Parathyroid adenoma (tissue), 2 donors: ENCODE measurements around the gene CKAP2.

Source experiments
- H2AFZ ChIP-seq: fragments of 300-600 bp; sonication (generic); one replicate; pipeline ENCODE4 v1.7.0; 2017; ENCODE audit warnings: antibody characterized with exemption, mild to moderate bottlenecking
- H3K27ac ChIP-seq: fragments of 300-600 bp; sonication (generic); one replicate; pipeline ENCODE4 v1.7.0; 2017
- H3K27me3 ChIP-seq: fragments of 300-600 bp; sonication (generic); one replicate; pipeline ENCODE4 v1.7.0; 2017; ENCODE audit warnings: low read length; ENCODE audit not compliant: control insufficient read depth, insufficient read depth
- H3K36me3 ChIP-seq: fragments of 300-600 bp; sonication (generic); one replicate; pipeline ENCODE4 v1.7.0; 2017; ENCODE audit warnings: low read length; ENCODE audit not compliant: control insufficient read depth, insufficient read depth
- H3K4me1 ChIP-seq: fragments of 300-600 bp; sonication (generic); one replicate; pipeline ENCODE4 v1.7.0; 2017; ENCODE audit warnings: control low read depth
- H3K4me2 ChIP-seq: fragments of 300-600 bp; sonication (generic); one replicate; pipeline ENCODE4 v1.7.0; 2017; ENCODE audit warnings: low read length
- H3K4me3 ChIP-seq: fragments of 300-600 bp; sonication (generic); one replicate; pipeline ENCODE4 v1.7.0; 2017; ENCODE audit warnings: low read depth, low read length
- H3K79me2 ChIP-seq: fragments of 300-600 bp; sonication (generic); one replicate; pipeline ENCODE4 v1.7.0; 2017; ENCODE audit warnings: control low read depth
- H3K9ac ChIP-seq: fragments of 300-600 bp; sonication (generic); one replicate; pipeline ENCODE4 v1.7.0; 2017; ENCODE audit warnings: mild to moderate bottlenecking
- H3K9me3 ChIP-seq: fragments of 300-600 bp; sonication (generic); one replicate; pipeline ENCODE4 v1.7.0; 2017; ENCODE audit warnings: low read length; ENCODE audit not compliant: control insufficient read depth
- CTCF ChIP-seq: fragments of 300-600 bp; sonication (generic); IDR thresholded peaks from one replicate; pipeline ENCODE4 v1.7.0; 2017; ENCODE audit warnings: antibody characterized with exemption, mild to moderate bottlenecking
- donor health status: primary hyperparathyroidism.

The CKAP2 gene

DNA sequence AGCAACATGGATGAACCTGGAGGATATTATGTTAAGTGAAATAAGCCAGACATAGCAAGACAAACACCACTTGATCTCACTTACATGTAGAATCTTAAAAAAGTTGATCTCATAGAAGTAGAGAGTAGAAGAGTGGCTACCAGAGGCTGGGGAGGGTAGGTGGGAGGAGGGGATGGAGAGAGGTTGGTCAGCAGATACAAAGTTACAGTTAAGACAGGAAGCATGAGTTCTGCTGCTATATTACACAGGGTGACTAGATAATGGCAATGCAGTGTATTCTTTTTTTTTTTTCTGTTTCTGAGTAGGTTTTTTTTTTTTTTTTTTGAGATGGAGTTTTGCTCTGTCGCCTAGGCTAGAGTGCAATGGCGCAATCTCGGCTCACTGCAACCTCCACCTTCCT is 34.1 kb upstream of the CKAP2 start:
- no peak overlapping the region for H2AFZ ChIP-seq
- no peaks in the 10 kb centered on the region for H3K9me3 ChIP-seq
- no peak for TF ChIP-seq CTCF
- H3K27me3 ChIP-seq, result no peaks in the 10 kb centered on the region
- no peaks in the 10 kb centered on the region for H3K36me3 ChIP-seq
- no peaks in the 10 kb centered on the region for H3K79me2 ChIP-seq
- H3K4me3 ChIP-seq, result no peak overlapping the region
- H3K27ac ChIP-seq, result no peak overlapping the region
- no peak overlapping the region for H3K9ac ChIP-seq
- H3K4me2 ChIP-seq, result no peak overlapping the region
- H3K4me1 ChIP-seq, result no peaks in the 10 kb centered on the region

- H3K27me3 ChIP-seq, result no peaks in the 10 kb centered on the region
- H3K9ac ChIP-seq, result no peak overlapping the region
- no peaks in the 10 kb centered on the region for H3K36me3 ChIP-seq
- no peaks in the 10 kb centered on the region for H3K4me1 ChIP-seq
- no peak for TF ChIP-seq CTCF
- no peak overlapping the region for H2AFZ ChIP-seq
- no peak overlapping the region for H3K4me2 ChIP-seq
- no peak overlapping the region for H3K4me3 ChIP-seq
- no peaks in the 10 kb centered on the region for H3K79me2 ChIP-seq
- no peak overlapping the region for H3K27ac ChIP-seq
- no peaks in the 10 kb centered on the region for H3K9me3 ChIP-seq
Measured at GRCh38 chr13:52428295-52428694, 27.0 kb upstream of the CKAP2 start.

DNA sequence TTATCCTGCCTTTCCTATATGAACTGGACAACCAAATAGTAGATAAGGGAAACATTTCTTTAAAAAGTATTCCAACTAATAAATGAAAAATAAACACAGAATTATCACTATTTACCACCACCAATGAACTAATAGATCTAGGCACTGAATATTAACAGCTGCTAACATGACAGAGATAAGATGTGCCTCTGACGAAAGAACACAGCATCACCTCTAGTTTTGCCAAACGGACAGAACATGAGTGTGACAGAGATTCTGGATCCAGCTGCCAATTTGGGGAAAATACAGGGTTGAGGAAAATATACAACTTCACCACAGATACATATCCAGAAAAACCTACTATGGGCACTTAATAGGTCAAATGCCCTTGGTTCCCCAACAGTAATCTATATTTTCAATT is 22.8 kb upstream of the CKAP2 start:
- no peak overlapping the region for H3K4me3 ChIP-seq
- no peak overlapping the region for H2AFZ ChIP-seq
- no peaks in the 10 kb centered on the region for H3K27me3 ChIP-seq
- no peak overlapping the region for H3K9ac ChIP-seq
- H3K4me2 ChIP-seq, result no peak overlapping the region
- no peaks in the 10 kb centered on the region for H3K9me3 ChIP-seq
- no peak overlapping the region for H3K27ac ChIP-seq
- H3K36me3 ChIP-seq, result no peaks in the 10 kb centered on the region
- H3K4me1 ChIP-seq, result peaks cover 5% of the 10 kb centered on the region
- TF ChIP-seq CTCF, result no peak
- H3K79me2 ChIP-seq, result no peaks in the 10 kb centered on the region

- H3K36me3 ChIP-seq, result no peaks in the 10 kb centered on the region
- H3K27me3 ChIP-seq, result no peaks in the 10 kb centered on the region
- H3K4me1 ChIP-seq, result no peaks in the 10 kb centered on the region
- no peak overlapping the region for H2AFZ ChIP-seq
- no peak overlapping the region for H3K9ac ChIP-seq
- H3K27ac ChIP-seq, result no peak overlapping the region
- H3K4me3 ChIP-seq, result no peak overlapping the region
- TF ChIP-seq CTCF, result no peak
- no peaks in the 10 kb centered on the region for H3K79me2 ChIP-seq
- H3K4me2 ChIP-seq, result no peak overlapping the region
- H3K9me3 ChIP-seq, result no peaks in the 10 kb centered on the region
Measured at GRCh38 chr13:52446265-52446664, 9.0 kb upstream of the CKAP2 start.

GRCh38 chr13:52447354-52447753 is 7.9 kb upstream of the CKAP2 start:
- no peak overlapping the region for H3K4me3 ChIP-seq
- no peak overlapping the region for H3K27ac ChIP-seq
- H3K4me2 ChIP-seq, result no peak overlapping the region
- H3K79me2 ChIP-seq, result no peaks in the 10 kb centered on the region
- no peak overlapping the region for H2AFZ ChIP-seq
- no peaks in the 10 kb centered on the region for H3K9me3 ChIP-seq
- TF ChIP-seq CTCF, result no peak
- H3K9ac ChIP-seq, result no peak overlapping the region
- no peaks in the 10 kb centered on the region for H3K36me3 ChIP-seq
- no peaks in the 10 kb centered on the region for H3K4me1 ChIP-seq
- no peaks in the 10 kb centered on the region for H3K27me3 ChIP-seq
